Peyer's patch (tissue), 4 donors: ENCODE results near the gene BAHCC1. TPM values are rescaled to one million over a fixed set of nuclear protein-coding genes. Genes with fewer than 3 reads are reported as not detected.

Source experiments
- DNase-seq, 3 donors: peaks; one replicate each; pipeline ENCODE4 v3.0.0-alpha.2; 2017 to 2019
- H3K27ac ChIP-seq, 4 donors: fragments of 200-600 bp; sonication (generic); one replicate each; pipeline ENCODE4 v1.5.1; 2016 to 2019
- H3K27me3 ChIP-seq, 2 donors: fragments of 200-600 bp; sonication (generic); one replicate each; pipeline ENCODE4 v1.5.1; 2019
- H3K36me3 ChIP-seq, 3 donors: fragments of 200-600 bp; sonication (generic); one replicate each; pipeline ENCODE4 v1.5.1; 2016 to 2019
- H3K4me1 ChIP-seq, 4 donors: fragments of 200-600 bp; sonication (generic); one replicate each; pipeline ENCODE4 v1.5.1; 2016 to 2019
- H3K4me3 ChIP-seq, 4 donors: fragments of 200-600 bp; sonication (generic); 1 replicate in 3 of 4; 2 replicates in 1 of 4; pipeline ENCODE4 v1.5.1; 2016 to 2019; ENCODE audit warnings: mild to moderate bottlenecking in 1 of 4
- H3K9me3 ChIP-seq, 4 donors: fragments of 200-600 bp; sonication (generic); one replicate each; pipeline ENCODE4 v1.5.1; 2016 to 2019; ENCODE audit warnings: mild to moderate bottlenecking in 1 of 4
- CTCF ChIP-seq, 6 experiments: fragments of 450-650 bp in 4 of 6; fragments of 200-600 bp in 2 of 6; sonication (generic) in 1 of 6; IDR thresholded peaks; one replicate each; pipeline ENCODE4 v1.5.1; 2017 to 2019; ENCODE audit warnings: antibody characterized with exemption in 6 of 6, mild to moderate bottlenecking in 3 of 6, moderate library complexity in 1 of 6
- POLR2A ChIP-seq, 2 donors: fragments of 450-650 bp; IDR thresholded peaks; one replicate each; pipeline ENCODE4 v1.5.1; 2017; ENCODE audit warnings: antibody characterized with exemption in 2 of 2, mild to moderate bottlenecking in 2 of 2, moderate library complexity in 2 of 2
- total RNA-seq, 4 donors: library from RNA; depleted of rRNA; stranded (reverse); fragments of >200 nt; gene quantifications; one replicate each; pipeline ENCODE4 v1.1.0, GENCODE V29; 2016

The BAHCC1 gene
- total RNA-seq, 4 donors from 2014 or later = 11.6 to 43.0 (median 23.9) TPM

DNA sequence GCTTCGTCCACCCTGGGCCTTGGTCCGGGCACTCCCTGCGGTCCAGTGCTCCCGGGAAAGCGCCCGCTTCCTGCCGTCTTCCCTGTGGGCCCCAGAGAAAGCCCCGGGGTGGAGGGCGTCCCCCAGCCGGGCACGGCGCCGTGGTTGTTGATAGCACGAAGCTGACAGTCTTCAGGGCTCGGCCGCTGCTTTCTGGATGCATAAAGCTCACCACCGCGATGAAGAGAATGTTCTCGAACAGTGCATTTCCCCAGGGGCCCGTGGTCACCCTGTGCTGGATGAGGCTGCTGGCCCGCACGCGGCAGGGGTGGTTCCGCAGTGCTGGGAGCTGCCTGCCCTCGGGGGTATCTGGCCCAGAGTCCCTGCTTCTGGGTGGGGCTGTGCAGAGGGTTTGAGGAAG lies 53.2 kb downstream of the BAHCC1 start:
- no peaks in the 10 kb centered on the region for H3K36me3 ChIP-seq

GRCh38 chr17:81448950-81449349 lies 53.7 kb downstream of the BAHCC1 start:
- Histone ChIP-seq H3K4me1 (peaks cover 0 to 4% (median 0%) of the 10 kb centered on the region in 4 donors), H3K27ac (no peak overlapping the region), H3K4me3 (no peak overlapping the region), H3K36me3 (no peaks in the 10 kb centered on the region), H3K9me3 (no peaks in the 10 kb centered on the region), H3K27me3 (no peaks in the 10 kb centered on the region)
- DNase-seq = no peak
- TF ChIP-seq CTCF (IDR thresholded peaks at IDR 0.05) = no peak
- no peak for TF ChIP-seq POLR2A (IDR thresholded peaks at IDR 0.05)

More for the DNA sequence above, 53.2 kb downstream of the BAHCC1 start:
- no peaks in the 10 kb centered on the region for H3K9me3 ChIP-seq
- no peak overlapping the region for H3K4me3 ChIP-seq
- no peaks in the 10 kb centered on the region for H3K27me3 ChIP-seq
- TF ChIP-seq CTCF (IDR thresholded peaks at IDR 0.05) (no peak), POLR2A (IDR thresholded peaks at IDR 0.05) (no peak)
- H3K4me1 ChIP-seq = no peaks in the 10 kb centered on the region
- DNase-seq = no peak
- H3K27ac ChIP-seq = no peak overlapping the region

- Histone ChIP-seq H3K4me3 (no peak overlapping the region), H3K9me3 (no peaks in the 10 kb centered on the region), H3K4me1 (peaks cover 0 to 8% (median 0%) of the 10 kb centered on the region in 4 donors), H3K27ac (no peak overlapping the region), H3K27me3 (no peaks in the 10 kb centered on the region), H3K36me3 (no peaks in the 10 kb centered on the region)
- DNase-seq = no peak
- no peak for TF ChIP-seq POLR2A (IDR thresholded peaks at IDR 0.05)
- TF ChIP-seq CTCF (IDR thresholded peaks at IDR 0.05) = no peak
These were observed 54.1 kb downstream of the BAHCC1 start for GRCh38 chr17:81449351-81449750.

- Histone ChIP-seq H3K27ac (no peak overlapping the region), H3K4me1 (peaks cover 0 to 12% (median 0%) of the 10 kb centered on the region in 4 donors), H3K27me3 (no peaks in the 10 kb centered on the region), H3K36me3 (no peaks in the 10 kb centered on the region), H3K4me3 (no peak overlapping the region), H3K9me3 (no peaks in the 10 kb centered on the region)
- TF ChIP-seq POLR2A (IDR thresholded peaks at IDR 0.05) (no peak), CTCF (IDR thresholded peaks at IDR 0.05) (no peak)
- no peak for DNase-seq
These were observed 56.6 kb downstream of the BAHCC1 start for GRCh38 chr17:81451823-81452222.

DNA sequence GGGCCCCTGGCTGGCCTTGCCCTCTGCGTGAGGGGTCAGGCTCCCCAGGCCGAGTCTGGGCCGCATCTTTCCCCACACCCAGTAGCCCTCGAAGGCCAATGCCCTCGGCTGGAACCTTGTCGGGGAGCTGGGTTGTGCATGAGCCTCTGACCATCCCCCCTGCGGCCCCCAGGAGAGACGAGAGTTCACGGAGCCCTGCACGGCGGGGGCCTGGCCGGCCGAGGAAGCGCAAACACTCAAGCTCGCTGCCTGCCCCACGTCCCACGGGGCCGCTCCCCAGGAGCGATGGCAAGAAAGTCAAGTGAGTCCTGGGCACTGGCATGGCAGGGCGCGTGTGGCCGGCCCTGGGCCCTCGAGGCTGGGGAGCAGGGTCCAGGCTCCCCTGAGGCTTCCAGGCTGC lies 57.3 kb downstream of the BAHCC1 start:
- TF ChIP-seq POLR2A (IDR thresholded peaks at IDR 0.05) (no peak), CTCF (IDR thresholded peaks at IDR 0.05) (no peak)
- DNase-seq = no peak
- Histone ChIP-seq H3K4me3 (no peak overlapping the region), H3K36me3 (no peaks in the 10 kb centered on the region), H3K27ac (no peak overlapping the region), H3K4me1 (peaks cover 0 to 12% (median 0%) of the 10 kb centered on the region in 4 donors), H3K9me3 (no peaks in the 10 kb centered on the region), H3K27me3 (no peaks in the 10 kb centered on the region)

- TF ChIP-seq POLR2A (IDR thresholded peaks at IDR 0.05) (no peak), CTCF (IDR thresholded peaks at IDR 0.05) (no peak)
- Histone ChIP-seq H3K36me3 (no peaks in the 10 kb centered on the region), H3K27me3 (no peaks in the 10 kb centered on the region), H3K9me3 (no peaks in the 10 kb centered on the region), H3K27ac (no peak overlapping the region), H3K4me1 (peaks cover 0 to 12% (median 0%) of the 10 kb centered on the region in 4 donors), H3K4me3 (no peak overlapping the region)
- no peak for DNase-seq
These were observed 57.8 kb downstream of the BAHCC1 start for GRCh38 chr17:81453076-81453475.
